Prostate gland (tissue), 2 donors: ENCODE measurements around the gene ADRM1. TPM values are rescaled to one million over a fixed set of nuclear protein-coding genes. Genes with fewer than 3 reads are reported as not detected.

Source experiments
- DNase-seq: peaks from one replicate; pipeline ENCODE4 v3.0.0-alpha.2; 2019; ENCODE audit warnings: low spot score
- H3K27ac ChIP-seq, 2 donors: fragments of 200-600 bp; sonication (generic); 2 replicates each; pipeline ENCODE4 v1.5.1; 2017 to 2019
- H3K27me3 ChIP-seq: fragments of 200-600 bp; sonication (generic); replicated peaks from 2 replicates; pipeline ENCODE4 v1.5.1; 2019; ENCODE audit not compliant: insufficient read depth
- H3K36me3 ChIP-seq, 2 donors: fragments of 200-600 bp; sonication (generic); 1 replicate in 1 of 2; 2 replicates in 1 of 2; pipeline versions ENCODE4 v1.5.1 to v1.8.1; 2017 to 2019
- H3K4me1 ChIP-seq: fragments of 200-600 bp; sonication (generic); replicated peaks from 2 replicates; pipeline ENCODE4 v1.5.1; 2019
- H3K4me3 ChIP-seq, 2 donors: fragments of 200-600 bp; sonication (generic); 2 replicates each; pipeline ENCODE4 v1.5.1; 2017 to 2019
- H3K9me3 ChIP-seq: fragments of 200-600 bp; sonication (generic); 2 replicates; pipeline ENCODE4 v1.5.1; 2017
- POLR2A ChIP-seq: fragments of 450-650 bp; IDR thresholded peaks from one replicate; pipeline ENCODE4 v1.6.1; 2016; ENCODE audit warnings: antibody characterized with exemption, mild to moderate bottlenecking
- POLR2AphosphoS5 ChIP-seq: sonication (generic); formaldehyde crosslinking; IDR thresholded peaks from one replicate; pipeline ENCODE4 v1.6.1; 2017; ENCODE audit warnings: antibody characterized with exemption
- WGBS: methylation state at CpG from one replicate; pipeline ENCODE4 v1.1.5; 2018; 5-methylcytosine and 5-hydroxymethylcytosine counted together
- intact Hi-C: fragments of 100-400 bp; cut with DNase I; formaldehyde crosslinking; loops from one replicate; pipeline ENCODE4 v1.14.2; 2022
- total RNA-seq, 2 donors: library from RNA; depleted of rRNA; stranded (reverse); fragments of >200 nt; gene quantifications; one replicate each; pipeline ENCODE4 v1.1.0, GENCODE V29; 2016
- TF ChIP-seq, protein P1 (sequence below), 4 experiments: fragments of 200-600 bp in 2 of 4; fragments of 450-650 bp in 2 of 4; sonication (generic) in 2 of 4; IDR thresholded peaks; 1 replicate in 3 of 4; 2 replicates in 1 of 4; pipeline ENCODE4 v1.5.1; 2016 to 2019; ENCODE audit warnings: antibody characterized with exemption in 4 of 4, mild to moderate bottlenecking in 2 of 4, moderate library complexity in 2 of 4

The ADRM1 gene
- total RNA-seq, 2 donors from 2014 or later = 149 to 207 TPM

DNA sequence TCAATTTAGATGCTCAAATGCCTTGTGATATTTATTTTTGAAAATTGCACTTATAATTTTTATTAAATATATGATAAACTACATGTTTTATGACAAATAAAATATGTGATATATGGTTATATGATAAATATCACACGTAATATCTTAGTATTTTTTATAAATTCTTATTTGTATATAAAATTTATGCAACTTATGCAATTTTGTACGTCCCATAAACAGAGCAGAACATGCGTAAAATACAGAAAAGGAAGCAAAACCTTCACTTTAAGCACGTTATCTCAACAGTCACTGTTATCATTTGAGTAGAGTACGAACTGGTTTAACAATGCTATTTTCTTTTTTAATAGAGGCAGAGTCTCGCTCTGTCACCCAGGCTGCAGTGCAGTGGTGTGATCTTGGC, 15.7 kb upstream of the ADRM1 start:
- no peak for DNase-seq
- H3K36me3 ChIP-seq = peaks cover 7 to 8% of the 10 kb centered on the region in 2 donors
- no peaks in the 10 kb centered on the region for H3K9me3 ChIP-seq
- 69% methylated on average over 6 of the region's 6 CpGs for WGBS
- H3K4me1 ChIP-seq = no peaks in the 10 kb centered on the region
- TF ChIP-seq POLR2A (no peak), POLR2AphosphoS5 (no peak)
- TF ChIP-seq, protein P1, sequence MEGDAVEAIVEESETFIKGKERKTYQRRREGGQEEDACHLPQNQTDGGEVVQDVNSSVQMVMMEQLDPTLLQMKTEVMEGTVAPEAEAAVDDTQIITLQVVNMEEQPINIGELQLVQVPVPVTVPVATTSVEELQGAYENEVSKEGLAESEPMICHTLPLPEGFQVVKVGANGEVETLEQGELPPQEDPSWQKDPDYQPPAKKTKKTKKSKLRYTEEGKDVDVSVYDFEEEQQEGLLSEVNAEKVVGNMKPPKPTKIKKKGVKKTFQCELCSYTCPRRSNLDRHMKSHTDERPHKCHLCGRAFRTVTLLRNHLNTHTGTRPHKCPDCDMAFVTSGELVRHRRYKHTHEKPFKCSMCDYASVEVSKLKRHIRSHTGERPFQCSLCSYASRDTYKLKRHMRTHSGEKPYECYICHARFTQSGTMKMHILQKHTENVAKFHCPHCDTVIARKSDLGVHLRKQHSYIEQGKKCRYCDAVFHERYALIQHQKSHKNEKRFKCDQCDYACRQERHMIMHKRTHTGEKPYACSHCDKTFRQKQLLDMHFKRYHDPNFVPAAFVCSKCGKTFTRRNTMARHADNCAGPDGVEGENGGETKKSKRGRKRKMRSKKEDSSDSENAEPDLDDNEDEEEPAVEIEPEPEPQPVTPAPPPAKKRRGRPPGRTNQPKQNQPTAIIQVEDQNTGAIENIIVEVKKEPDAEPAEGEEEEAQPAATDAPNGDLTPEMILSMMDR (IDR thresholded peaks at IDR 0.05) = no peak
- H3K4me3 ChIP-seq = no peak overlapping the region
- H3K27me3 ChIP-seq = no peaks in the 10 kb centered on the region
- no peak overlapping the region for H3K27ac ChIP-seq
- intact Hi-C loops = no loop called here

DNA sequence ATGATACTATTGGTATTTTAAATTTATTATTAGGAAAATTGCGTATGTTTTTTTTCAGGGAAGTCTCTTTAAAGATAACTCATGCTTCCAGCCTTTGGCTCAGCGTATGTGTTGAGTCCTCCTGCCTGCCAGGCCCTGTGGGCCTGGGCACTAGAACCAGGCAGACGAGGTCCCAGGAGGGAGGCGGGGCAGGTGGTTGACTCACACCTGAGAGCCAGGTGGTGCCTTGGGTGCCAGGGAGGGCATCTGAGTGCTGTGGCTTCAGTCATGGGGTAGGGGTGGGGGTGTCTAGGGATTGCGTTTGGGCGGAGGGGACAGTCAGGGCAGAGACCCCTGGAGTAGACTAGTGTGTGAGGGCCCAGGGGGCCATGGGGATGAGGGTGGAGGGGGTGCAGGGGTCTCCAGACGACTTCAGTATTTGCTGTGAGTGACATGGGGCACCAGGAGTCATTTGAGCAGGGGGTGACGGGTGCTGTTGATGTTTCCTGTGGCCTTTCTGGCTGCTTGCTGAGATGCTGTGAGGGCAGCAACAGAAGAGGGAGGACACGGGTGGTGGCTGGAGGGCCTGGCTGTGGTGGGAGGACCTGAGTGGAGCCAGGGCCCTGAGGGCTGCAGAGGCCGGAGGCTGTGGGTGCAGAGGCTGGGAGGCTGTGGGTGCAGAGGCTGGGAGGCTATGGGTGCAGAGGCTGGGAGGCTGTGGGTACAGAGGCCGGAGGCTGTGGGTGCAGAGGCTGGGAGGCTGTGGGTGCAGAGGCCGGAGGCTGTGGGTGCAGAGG, 14.8 kb upstream of the ADRM1 start:
- Histone ChIP-seq H3K27ac (no peak overlapping the region), H3K36me3 (peaks cover 7 to 9% of the 10 kb centered on the region in 2 donors), H3K9me3 (no peaks in the 10 kb centered on the region), H3K4me3 (no peak overlapping the region), H3K27me3 (no peaks in the 10 kb centered on the region), H3K4me1 (no peaks in the 10 kb centered on the region)
- WGBS = 89% methylated on average over 12 of the region's 12 CpGs
- DNase-seq = no peak
- intact Hi-C loops = no loop called here
- TF ChIP-seq POLR2A (no peak), POLR2AphosphoS5 (no peak)
- TF ChIP-seq, protein P1 (IDR thresholded peaks at IDR 0.05) = no peak

DNA sequence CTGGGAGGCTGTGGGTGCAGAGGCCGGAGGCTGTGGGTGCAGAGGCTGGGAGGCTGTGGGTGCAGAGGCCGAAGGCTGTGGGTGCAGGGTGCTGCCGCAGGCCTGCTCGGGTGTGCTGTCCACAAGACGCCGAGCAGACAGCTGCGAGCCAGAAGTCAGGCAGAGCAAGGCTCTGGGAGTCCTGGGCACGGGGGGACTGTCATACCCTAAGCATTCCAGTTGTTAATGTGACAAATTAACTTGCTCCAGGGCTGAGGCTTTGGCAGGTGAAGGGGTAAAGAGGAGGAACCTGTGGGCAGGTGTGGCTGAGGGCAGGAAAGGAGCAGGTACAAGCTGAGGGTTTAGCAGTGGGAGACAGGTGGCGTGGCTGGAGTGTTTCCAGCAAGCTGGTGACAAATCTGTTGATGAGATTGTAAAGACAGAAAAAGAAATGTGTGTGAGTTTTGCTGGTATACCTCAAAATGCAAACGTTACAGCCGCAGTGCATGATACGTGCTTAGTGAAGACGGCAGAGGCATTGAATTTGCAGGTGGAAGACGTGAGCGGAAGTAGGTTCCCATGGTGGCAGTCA, 14.2 kb upstream of the ADRM1 start:
- intact Hi-C loops = no loop called here
- TF ChIP-seq POLR2A = no peak
- TF ChIP-seq, protein P1 (IDR thresholded peaks at IDR 0.05) = no peak
- no peak for TF ChIP-seq POLR2AphosphoS5
- 87% methylated on average over 15 of the region's 15 CpGs for WGBS

DNA sequence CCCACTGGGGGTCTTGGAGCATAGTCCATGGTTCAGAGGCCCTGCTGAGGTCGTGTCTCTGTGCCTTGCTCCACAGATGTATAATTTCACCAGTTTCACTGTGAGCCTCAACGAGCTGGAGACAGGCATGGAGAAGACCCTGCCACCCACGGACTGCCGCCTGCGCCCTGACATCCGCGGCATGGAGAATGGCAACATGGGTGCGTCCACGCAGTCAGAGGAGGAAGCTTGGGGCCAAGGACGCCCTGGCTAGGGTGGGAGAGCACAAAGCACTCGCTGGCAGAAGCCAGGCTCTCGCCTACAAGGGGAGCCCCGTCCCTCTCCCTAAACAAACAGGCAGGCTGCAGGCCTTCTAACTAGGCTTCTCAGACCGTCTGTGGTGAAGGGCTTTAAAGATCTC, 13.7 kb upstream of the ADRM1 start:
- TF ChIP-seq, protein P1 (IDR thresholded peaks at IDR 0.05) = no peak
- TF ChIP-seq POLR2A (no peak), POLR2AphosphoS5 (no peak)
- Histone ChIP-seq H3K4me3 (no peak overlapping the region), H3K27me3 (no peaks in the 10 kb centered on the region), H3K36me3 (peaks cover 9 to 14% of the 10 kb centered on the region in 2 donors), H3K27ac (no peak overlapping the region), H3K9me3 (no peaks in the 10 kb centered on the region), H3K4me1 (no peaks in the 10 kb centered on the region)
- no peak for DNase-seq
- intact Hi-C loops = no loop called here
- WGBS = 79% methylated on average over 14 of the region's 14 CpGs

More for the DNA sequence above, 14.2 kb upstream of the ADRM1 start:
- Histone ChIP-seq H3K4me1 (no peaks in the 10 kb centered on the region), H3K27me3 (no peaks in the 10 kb centered on the region), H3K4me3 (no peak overlapping the region), H3K9me3 (no peaks in the 10 kb centered on the region), H3K27ac (no peak overlapping the region), H3K36me3 (peaks cover 9% of the 10 kb centered on the region in 2 donors)
- no peak for DNase-seq

DNA sequence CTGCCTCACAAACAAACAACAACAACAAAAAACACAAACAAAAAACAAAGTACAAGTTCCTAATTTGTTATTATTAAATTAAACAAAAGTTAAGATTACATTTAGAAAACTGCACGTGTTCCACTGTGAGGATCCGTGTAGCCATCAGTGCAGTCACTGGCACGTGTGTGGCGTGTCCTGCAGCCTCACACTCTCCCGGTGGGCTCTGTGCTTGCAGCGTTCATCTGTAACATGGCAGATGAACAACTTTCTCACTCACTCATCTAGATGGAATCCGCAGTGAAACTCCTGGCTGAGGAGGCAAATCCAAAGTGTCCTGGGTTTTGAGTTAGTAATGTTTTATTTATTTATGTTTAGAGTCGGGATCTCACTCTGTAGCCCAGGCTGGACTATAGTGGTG, 12.9 kb upstream of the ADRM1 start:
- intact Hi-C loops = no loop called here
- TF ChIP-seq, protein P1 (IDR thresholded peaks at IDR 0.05) = no peak
- no peak for TF ChIP-seq POLR2AphosphoS5
- TF ChIP-seq POLR2A = no peak
- Histone ChIP-seq H3K27ac (no peak overlapping the region), H3K36me3 (peaks cover 9 to 14% of the 10 kb centered on the region in 2 donors), H3K4me1 (no peaks in the 10 kb centered on the region), H3K27me3 (no peaks in the 10 kb centered on the region), H3K9me3 (no peaks in the 10 kb centered on the region), H3K4me3 (no peak overlapping the region)
- 92% methylated on average over 8 of the region's 8 CpGs for WGBS
- no peak for DNase-seq
